Upper lobe of left lung (tissue), 4 donors: ENCODE results near the gene IFIT1.

Source experiments
- POLR2AphosphoS5 ChIP-seq, 2 donors: sonication (generic); formaldehyde crosslinking; IDR thresholded peaks; one replicate each; pipeline ENCODE4 v1.5.1; 2017; ENCODE audit warnings: antibody characterized with exemption in 2 of 2
- TF ChIP-seq, protein P1 (sequence below), 6 experiments: fragments of 450-650 bp in 4 of 6; fragments of 200-600 bp in 2 of 6; sonication (generic) in 2 of 6; IDR thresholded peaks; one replicate each; pipeline ENCODE4 v1.5.1; 2016 to 2019; ENCODE audit warnings: antibody characterized with exemption in 6 of 6

DNA sequence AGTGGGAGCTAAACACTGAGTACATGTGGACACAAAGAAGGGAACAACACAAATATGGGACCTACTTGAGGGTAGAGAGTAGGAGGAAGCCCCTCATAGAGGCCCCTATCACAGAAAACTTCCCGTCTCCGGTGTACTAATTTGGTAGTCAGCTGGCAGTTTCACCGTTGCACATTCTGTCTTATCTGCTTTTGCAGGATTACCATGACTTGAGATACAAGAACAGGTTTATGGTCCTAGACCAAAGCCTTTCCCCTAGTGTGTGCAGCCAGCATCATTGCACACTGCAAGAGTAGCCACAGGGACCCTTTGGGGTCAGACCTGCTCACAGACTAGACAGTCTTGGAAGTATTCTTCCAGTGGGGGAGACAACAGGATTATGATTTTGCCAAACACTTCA is 20.4 kb upstream of the IFIT1 start:
- TF ChIP-seq, protein P1, sequence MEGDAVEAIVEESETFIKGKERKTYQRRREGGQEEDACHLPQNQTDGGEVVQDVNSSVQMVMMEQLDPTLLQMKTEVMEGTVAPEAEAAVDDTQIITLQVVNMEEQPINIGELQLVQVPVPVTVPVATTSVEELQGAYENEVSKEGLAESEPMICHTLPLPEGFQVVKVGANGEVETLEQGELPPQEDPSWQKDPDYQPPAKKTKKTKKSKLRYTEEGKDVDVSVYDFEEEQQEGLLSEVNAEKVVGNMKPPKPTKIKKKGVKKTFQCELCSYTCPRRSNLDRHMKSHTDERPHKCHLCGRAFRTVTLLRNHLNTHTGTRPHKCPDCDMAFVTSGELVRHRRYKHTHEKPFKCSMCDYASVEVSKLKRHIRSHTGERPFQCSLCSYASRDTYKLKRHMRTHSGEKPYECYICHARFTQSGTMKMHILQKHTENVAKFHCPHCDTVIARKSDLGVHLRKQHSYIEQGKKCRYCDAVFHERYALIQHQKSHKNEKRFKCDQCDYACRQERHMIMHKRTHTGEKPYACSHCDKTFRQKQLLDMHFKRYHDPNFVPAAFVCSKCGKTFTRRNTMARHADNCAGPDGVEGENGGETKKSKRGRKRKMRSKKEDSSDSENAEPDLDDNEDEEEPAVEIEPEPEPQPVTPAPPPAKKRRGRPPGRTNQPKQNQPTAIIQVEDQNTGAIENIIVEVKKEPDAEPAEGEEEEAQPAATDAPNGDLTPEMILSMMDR (IDR thresholded peaks at IDR 0.05), result no peak
- no peak for TF ChIP-seq POLR2AphosphoS5 (IDR thresholded peaks at IDR 0.05)
